SU-DHL-6 (cell line): Measurements from ENCODE around the gene LHX1.

ENCODE experiments used
- H2AFZ ChIP-seq: fragments of 200-600 bp; sonication (generic); 2 replicates; pipeline ENCODE4 v1.6.1; 2014; ENCODE audit warnings: low read depth, mild to moderate bottlenecking, moderate library complexity, mixed read lengths, antibody characterized with exemption, low read length; ENCODE audit not compliant: severe bottlenecking
- H3F3A ChIP-seq: fragments of 200-600 bp; shearing (Covaris generic); 2 replicates; pipeline ENCODE4 v1.6.0; 2016; ENCODE audit warnings: antibody characterized with exemption, mild to moderate bottlenecking; ENCODE audit not compliant: insufficient read depth
- H3K27ac ChIP-seq: fragments of 200-600 bp; sonication (generic); 2 replicates; pipeline ENCODE4 v1.5.1; 2016; ENCODE audit warnings: low read depth, mild to moderate bottlenecking, low read length, moderate library complexity, mixed read lengths
- H3K27me3 ChIP-seq: fragments of 200-600 bp; sonication (generic), shearing (Covaris generic); 2 replicates; pipeline ENCODE4 v1.6.0; 2014; ENCODE audit warnings: mild to moderate bottlenecking, low read length
- H3K36me3 ChIP-seq: fragments of 200-600 bp; sonication (generic); 2 replicates; pipeline ENCODE4 v1.6.1; 2014; ENCODE audit warnings: mild to moderate bottlenecking, low read length, mixed read lengths
- H3K4me2 ChIP-seq: fragments of 300-600, 200-600 bp; shearing (Covaris generic), sonication (generic); 2 replicates; pipeline ENCODE4 v1.6.0; 2014; ENCODE audit warnings: low read length, low read depth, mild to moderate bottlenecking; ENCODE audit not compliant: poor library complexity, severe bottlenecking
- H3K4me3 ChIP-seq: fragments of 200-600 bp; sonication (generic); 2 replicates; pipeline ENCODE4 v1.5.1; 2014; ENCODE audit warnings: antibody characterized with exemption, low read length, mild to moderate bottlenecking, mixed read lengths; ENCODE audit not compliant: insufficient read depth, poor library complexity, severe bottlenecking
- H3K79me2 ChIP-seq: fragments of 200-600 bp; sonication (generic); 2 replicates; pipeline ENCODE4 v1.6.1; 2014; ENCODE audit warnings: mild to moderate bottlenecking, low read length, moderate library complexity; ENCODE audit not compliant: insufficient read depth
- H3K9ac ChIP-seq: fragments of 200-600 bp; sonication (generic); 2 replicates; pipeline ENCODE4 v1.7.0; 2014; ENCODE audit warnings: mild to moderate bottlenecking, low read length
- H3K9me2 ChIP-seq: fragments of 200-600 bp; sonication (generic); replicated peaks from 2 replicates; pipeline ENCODE4 v1.6.1; 2014; ENCODE audit warnings: low read length; ENCODE audit not compliant: insufficient read depth
- H3K9me3 ChIP-seq: fragments of 200-600 bp; sonication (generic); 2 replicates; pipeline ENCODE4 v1.6.1; 2014; ENCODE audit warnings: low read length, mixed read lengths; ENCODE audit not compliant: insufficient read depth
- H4K20me1 ChIP-seq: fragments of 200-600 bp; sonication (generic); 2 replicates; pipeline ENCODE4 v1.6.1; 2014; ENCODE audit warnings: low read depth, mild to moderate bottlenecking, antibody characterized with exemption, low read length, moderate library complexity, mixed read lengths
- EZH2phosphoT487 ChIP-seq: fragments of 200-600 bp; sonication (generic), shearing (Covaris generic); conservative IDR thresholded peaks from 2 replicates; pipeline ENCODE4 v1.6.1; 2018; ENCODE audit warnings: mild to moderate bottlenecking, antibody characterized with exemption, low read length, moderate library complexity, mixed read lengths
- TF ChIP-seq, protein P1 (sequence below): fragments of 200-600 bp; sonication (generic); IDR thresholded peaks from one replicate; pipeline ENCODE4 v1.5.1; 2017; ENCODE audit warnings: antibody characterized with exemption, mild to moderate bottlenecking, low read length, moderate library complexity; ENCODE audit not compliant: insufficient read depth, poor library complexity, severe bottlenecking

The LHX1 gene

DNA sequence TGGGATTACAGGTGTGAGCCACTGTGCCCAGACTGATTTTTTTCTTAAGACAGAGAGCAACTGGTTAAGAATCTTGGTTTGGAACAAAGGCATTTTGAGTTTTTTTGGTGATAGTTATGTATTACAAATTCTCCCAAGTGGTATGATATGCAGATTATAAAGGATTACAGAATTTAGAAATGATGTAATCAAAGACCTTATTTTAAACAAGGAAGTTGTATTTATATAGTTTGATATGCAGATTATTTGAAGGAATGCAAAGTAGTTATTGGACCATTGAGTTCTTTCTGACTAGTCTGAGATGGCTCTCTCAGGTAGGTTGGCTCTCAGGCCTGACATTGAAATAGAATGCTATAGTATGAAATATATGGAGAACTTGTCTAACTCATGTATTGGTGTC is 46.3 kb downstream of the LHX1 start:
- Histone ChIP-seq H3F3A (0 out of 2 replicates have a peak, but pooled peaks cover 6% of the 10 kb centered on the region), H3K4me2 (no peak overlapping the region), H3K9me2 (no peaks in the 10 kb centered on the region), H3K9ac (no peak overlapping the region), H3K79me2 (peaks cover 53% of the 10 kb centered on the region), H3K9me3 (no peaks in the 10 kb centered on the region), H3K27me3 (no peaks in the 10 kb centered on the region), H4K20me1 (peaks cover 12% of the 10 kb centered on the region; the same call in 1 of the 2 replicates), H3K27ac (no peak overlapping the region), H2AFZ (no peak overlapping the region), H3K4me3 (no peak overlapping the region), H3K36me3 (peaks cover 20% of the 10 kb centered on the region)
- no peak for TF ChIP-seq EZH2phosphoT487
- TF ChIP-seq, protein P1, sequence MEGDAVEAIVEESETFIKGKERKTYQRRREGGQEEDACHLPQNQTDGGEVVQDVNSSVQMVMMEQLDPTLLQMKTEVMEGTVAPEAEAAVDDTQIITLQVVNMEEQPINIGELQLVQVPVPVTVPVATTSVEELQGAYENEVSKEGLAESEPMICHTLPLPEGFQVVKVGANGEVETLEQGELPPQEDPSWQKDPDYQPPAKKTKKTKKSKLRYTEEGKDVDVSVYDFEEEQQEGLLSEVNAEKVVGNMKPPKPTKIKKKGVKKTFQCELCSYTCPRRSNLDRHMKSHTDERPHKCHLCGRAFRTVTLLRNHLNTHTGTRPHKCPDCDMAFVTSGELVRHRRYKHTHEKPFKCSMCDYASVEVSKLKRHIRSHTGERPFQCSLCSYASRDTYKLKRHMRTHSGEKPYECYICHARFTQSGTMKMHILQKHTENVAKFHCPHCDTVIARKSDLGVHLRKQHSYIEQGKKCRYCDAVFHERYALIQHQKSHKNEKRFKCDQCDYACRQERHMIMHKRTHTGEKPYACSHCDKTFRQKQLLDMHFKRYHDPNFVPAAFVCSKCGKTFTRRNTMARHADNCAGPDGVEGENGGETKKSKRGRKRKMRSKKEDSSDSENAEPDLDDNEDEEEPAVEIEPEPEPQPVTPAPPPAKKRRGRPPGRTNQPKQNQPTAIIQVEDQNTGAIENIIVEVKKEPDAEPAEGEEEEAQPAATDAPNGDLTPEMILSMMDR, result no peak

DNA sequence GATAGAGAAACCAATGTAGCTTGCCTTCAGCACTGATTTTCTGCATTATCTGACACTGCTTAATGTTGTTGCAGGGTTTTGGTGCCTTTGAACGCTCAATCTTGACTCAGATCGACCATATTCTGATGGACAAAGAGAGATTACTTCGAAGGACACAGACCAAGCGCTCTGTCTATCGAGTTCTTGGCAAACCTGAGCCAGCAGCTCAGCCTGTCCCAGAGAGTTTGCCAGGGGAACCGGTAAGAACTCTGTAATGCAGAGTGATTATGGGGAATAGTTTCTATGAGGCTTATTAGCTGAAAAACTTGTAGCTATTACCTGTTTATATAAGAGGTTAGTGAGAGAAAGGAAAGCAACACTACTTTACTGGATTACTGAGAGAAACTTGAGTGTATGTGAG is 51.9 kb downstream of the LHX1 start:
- no peaks in the 10 kb centered on the region for H3K27me3 ChIP-seq
- H3K9me3 ChIP-seq, result no peaks in the 10 kb centered on the region
- no peak overlapping the region for H3K4me3 ChIP-seq
- no peak overlapping the region for H3K27ac ChIP-seq
- peaks cover 61% of the 10 kb centered on the region for H3K36me3 ChIP-seq
- H3F3A ChIP-seq, result no peaks in the 10 kb centered on the region; the same call in 1 of the 2 replicates
- no peak for TF ChIP-seq EZH2phosphoT487
- TF ChIP-seq, protein P1, result no peak
- no peaks in the 10 kb centered on the region for H3K9me2 ChIP-seq
- H3K79me2 ChIP-seq, result peaks cover 6% of the 10 kb centered on the region; the same call in 1 of the 2 replicates
- no peak overlapping the region for H2AFZ ChIP-seq
- H3K9ac ChIP-seq, result no peak overlapping the region
- H3K4me2 ChIP-seq, result no peak overlapping the region
- H4K20me1 ChIP-seq, result no peaks in the 10 kb centered on the region; the same call in 1 of the 2 replicates

DNA sequence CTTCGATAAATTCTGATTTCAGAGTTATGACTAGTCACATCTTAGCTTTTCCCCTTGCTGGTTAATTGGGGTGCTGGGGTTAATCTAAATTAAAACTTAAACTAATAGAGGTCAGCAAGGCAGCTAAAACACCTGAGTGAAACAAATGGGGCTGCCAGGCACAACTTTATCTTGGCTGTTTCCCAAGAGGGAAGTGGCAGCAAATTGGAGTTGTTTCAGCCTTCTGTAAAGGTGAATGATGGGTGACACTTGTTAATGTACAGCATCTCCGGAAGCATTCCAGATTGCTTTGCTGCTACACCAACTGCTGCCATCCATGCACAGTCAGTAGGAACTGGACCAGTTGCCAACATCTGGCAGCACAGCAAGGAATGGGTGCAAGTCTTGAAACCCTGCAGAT is 55.4 kb downstream of the LHX1 start:
- Histone ChIP-seq H3K27ac (no peak overlapping the region), H3K79me2 (no peaks in the 10 kb centered on the region), H3F3A (no peaks in the 10 kb centered on the region; the same call in 1 of the 2 replicates), H3K9me3 (no peaks in the 10 kb centered on the region), H2AFZ (no peak overlapping the region), H3K9me2 (no peaks in the 10 kb centered on the region), H3K4me3 (no peak overlapping the region), H4K20me1 (no peaks in the 10 kb centered on the region), H3K9ac (no peak overlapping the region), H3K4me2 (no peak overlapping the region), H3K36me3 (peaks cover 84% of the 10 kb centered on the region), H3K27me3 (no peaks in the 10 kb centered on the region)
- TF ChIP-seq EZH2phosphoT487, result no peak
- TF ChIP-seq, protein P1, result no peak
